ENCODE results near the gene ZC3H4.

ZC3H4 gene

GRCh38 chr19:47132194-47132852, 18.7 kb upstream of the ZC3H4 start:
- no peak for DNase-seq

DNA sequence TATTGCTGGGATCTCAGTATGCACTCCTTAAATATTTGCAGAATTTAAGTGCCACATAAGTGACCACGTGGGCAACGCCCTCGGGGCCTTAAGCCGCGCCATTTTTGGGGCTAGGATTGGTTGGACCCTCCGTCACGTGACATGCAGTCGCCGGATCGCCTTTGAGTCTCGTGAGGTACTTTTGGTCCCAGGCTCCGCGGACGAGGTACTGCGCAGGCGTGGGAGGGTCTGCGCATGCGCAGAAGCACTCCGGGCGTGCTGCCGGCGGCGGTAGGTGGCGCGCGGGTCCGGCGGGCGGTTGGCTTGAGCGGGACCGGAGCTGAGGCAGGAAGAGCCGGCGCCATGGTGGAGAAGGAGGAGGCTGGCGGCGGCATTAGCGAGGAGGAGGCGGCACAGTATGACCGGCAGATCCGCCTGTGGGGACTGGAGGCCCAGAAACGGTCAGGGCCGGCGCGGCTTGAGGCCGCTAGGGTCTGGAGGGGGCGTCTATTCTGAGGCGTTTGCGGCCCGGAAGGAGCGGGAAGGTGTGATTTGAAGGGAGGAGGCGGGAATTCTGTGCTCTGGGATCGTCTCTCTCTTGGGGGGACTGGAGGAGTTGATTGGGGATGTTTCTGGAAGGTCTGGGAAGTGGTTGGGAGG, 17.1 kb upstream of the ZC3H4 start, which contains the start of gene SAE1:
TSS of gene SAE1 (plus strand) at position 247 of the 639 bp plus-strand sequence. CDS start at position 343, 96 bp downstream.
- peak; percentile 93 for DNase-seq

- no peak for DNase-seq
These were observed 16.6 kb upstream of the ZC3H4 start for GRCh38 chr19:47130120-47130588.

GRCh38 chr19:47129579-47129978, 16.0 kb upstream of the ZC3H4 start:
- no peak for DNase-seq

DNA sequence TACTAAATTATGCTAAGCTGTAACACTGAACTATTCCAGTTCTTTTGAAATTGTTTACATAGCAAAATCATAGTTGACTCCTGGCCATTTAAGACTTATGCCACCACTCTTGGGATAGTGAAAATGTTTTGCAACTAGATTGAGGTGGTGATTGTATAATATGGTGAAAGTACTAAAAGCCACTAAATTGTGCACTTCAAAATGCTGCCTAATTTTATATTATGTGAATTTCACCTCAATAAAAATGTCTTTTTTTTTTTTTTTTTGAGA, 12.0 kb upstream of the ZC3H4 start:
- DNase-seq: no peak

DNA sequence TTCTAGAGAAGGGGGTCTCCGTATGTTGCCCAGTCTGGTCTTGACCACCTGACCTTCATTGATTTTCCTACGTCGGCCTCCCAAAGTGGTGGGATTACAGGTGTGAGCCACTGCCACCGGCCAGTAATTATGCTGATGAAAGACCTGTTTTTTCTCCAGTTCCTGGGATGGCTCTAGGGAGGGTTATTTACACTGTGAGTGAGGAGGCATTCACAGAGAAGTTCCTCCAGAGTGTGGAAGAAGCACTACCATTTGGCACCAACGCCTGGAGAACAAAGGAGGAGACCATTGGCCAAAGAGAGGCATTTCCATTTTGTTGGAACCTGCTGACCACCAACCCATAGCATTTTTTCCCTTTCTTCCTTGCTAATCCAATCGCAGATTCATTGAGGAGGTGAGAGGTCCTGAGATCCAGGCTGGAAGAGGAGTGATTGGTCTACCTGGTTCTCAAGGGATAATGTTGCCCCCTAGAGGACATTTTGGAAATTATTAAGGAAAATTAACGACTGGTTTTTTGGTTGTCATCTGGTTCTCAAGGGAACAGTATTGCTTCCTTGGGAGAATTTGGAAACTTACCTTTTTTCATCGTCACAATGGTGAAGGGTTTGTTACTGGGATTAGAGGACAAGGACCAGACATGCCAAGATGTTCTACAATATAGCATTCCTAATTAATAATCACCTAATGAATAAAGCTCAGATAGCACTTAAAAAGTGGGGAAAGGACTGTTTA, 11.5 kb upstream of the ZC3H4 start:
- peak; percentile 67 for DNase-seq

- DNase-seq: no peak
These were observed 9.8 kb upstream of the ZC3H4 start for GRCh38 chr19:47123406-47123805.

GRCh38 chr19:47122359-47123335, 9.1 kb upstream of the ZC3H4 start:
- DNase-seq: no peak

DNA sequence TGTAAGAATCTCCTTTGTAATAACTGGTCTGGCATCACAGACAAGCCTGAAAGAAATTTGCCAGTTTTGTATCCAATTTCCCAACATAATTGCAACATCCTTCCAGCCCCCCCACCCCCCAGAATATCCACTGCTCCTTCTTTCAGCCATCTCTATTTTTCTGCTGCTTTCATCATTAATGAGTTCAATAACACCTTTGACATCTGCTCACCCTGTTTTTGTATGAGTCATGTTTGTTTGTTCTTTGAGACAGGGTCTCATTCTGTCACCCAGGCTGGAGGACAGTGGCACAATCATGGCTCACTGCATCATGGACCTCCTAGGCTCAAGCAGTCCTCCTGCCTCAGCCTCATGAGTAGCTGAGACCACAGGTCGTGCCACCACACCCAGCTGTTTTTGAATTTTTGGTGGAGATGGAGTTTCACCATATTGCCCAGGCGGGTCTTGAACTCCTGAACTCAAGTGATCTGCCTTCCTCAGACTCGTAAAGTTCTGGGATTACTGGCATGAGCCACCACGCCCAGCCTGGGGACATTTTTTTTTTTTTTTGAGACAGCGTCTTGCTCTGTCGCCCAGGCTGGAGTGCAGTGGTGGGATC, 7.0 kb upstream of the ZC3H4 start:
- DNase-seq: no peak

DNA sequence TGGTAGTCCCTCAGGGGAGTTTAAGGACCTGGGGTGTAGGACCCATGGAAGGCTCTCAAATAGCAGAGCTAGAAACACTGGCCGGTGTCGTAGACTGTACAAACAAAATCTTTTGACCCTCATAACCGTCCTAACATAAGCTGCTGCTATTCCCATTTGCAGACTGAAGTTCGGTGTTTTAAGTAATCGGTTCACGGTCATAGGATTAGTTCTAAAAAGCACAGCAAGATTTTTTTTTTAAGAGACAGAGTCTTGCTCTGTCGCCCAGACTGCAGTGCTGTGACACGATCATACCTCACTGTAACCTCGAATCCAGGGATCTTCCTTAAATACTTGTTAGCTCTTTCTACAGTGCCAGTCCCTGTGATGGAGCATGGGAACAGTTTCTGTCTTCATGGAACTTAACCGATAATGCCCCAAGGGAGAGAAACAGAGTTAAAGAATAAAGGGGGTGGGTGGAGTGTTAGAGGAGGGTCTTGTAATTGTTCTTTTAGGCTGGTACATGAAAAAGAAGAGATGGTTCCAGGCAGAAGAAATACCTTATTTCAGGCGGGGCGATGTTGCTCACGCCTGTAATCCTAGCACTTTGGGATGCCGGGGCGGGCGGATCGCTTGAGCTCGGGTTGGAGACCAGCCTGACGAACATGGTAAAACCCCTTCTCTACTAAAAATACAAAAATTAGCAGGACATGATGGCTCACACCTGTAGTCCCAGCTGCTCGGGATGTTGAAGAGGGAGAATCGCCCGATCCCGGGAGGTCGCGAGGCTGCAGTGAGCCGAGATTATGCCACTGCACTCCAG, 475 bp upstream of the ZC3H4 start:
- no peak for DNase-seq

GRCh38 chr19:47112166-47112996, 1.2 kb downstream of the ZC3H4 start:
- peak; percentile 82 for DNase-seq

DNA sequence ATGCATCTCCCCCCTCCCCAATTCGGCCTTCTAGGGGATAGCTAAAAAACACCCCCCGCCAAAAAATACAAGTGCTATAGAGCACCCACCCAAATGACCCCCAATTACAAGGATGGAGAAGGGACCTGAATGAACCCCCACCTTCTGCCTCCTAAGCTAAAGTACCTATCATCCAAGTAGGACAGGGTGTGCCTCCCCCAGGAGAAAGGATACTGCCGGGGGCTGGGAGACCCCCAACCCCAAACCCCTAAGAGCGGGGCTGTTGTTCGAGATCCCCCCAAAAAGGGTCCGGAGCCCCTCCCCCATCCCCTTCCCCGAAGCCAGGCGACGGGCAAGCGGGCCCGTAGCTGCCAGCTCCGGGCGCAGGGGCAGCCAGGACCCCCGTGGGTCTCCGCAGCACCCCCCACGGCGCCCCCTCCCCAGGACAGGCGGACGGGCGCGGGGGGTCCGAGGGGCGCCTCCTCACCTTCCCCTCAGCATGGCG, 1.9 kb downstream of the ZC3H4 start:
- DNase-seq: peak; percentile 48

- peak; percentile 40 for DNase-seq
These were observed 2.5 kb downstream of the ZC3H4 start for GRCh38 chr19:47111006-47111621.

DNA sequence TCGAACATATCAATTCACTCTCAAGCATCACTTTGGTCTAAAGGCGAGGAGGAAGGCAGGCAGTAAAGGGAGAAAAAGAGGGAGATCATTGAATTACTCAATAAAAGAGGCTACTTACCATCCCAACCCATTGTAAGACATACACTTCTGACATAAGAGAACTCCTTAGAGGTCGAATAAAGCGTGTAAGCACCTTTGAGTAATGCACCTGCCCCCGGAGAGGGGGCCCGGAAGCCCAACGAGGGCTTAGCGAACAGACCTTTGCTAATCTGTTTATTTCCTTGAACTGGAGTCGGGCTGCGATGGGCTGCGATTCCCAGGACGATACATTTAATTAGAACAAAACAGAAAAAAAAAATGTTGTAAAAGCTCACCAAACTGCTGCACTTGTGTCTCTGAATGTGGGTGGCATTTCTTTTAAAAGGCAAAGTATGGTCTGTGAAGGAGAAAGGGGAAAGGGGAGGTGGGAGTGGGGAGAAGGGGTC, 3.0 kb downstream of the ZC3H4 start:
- no peak for DNase-seq

DNA sequence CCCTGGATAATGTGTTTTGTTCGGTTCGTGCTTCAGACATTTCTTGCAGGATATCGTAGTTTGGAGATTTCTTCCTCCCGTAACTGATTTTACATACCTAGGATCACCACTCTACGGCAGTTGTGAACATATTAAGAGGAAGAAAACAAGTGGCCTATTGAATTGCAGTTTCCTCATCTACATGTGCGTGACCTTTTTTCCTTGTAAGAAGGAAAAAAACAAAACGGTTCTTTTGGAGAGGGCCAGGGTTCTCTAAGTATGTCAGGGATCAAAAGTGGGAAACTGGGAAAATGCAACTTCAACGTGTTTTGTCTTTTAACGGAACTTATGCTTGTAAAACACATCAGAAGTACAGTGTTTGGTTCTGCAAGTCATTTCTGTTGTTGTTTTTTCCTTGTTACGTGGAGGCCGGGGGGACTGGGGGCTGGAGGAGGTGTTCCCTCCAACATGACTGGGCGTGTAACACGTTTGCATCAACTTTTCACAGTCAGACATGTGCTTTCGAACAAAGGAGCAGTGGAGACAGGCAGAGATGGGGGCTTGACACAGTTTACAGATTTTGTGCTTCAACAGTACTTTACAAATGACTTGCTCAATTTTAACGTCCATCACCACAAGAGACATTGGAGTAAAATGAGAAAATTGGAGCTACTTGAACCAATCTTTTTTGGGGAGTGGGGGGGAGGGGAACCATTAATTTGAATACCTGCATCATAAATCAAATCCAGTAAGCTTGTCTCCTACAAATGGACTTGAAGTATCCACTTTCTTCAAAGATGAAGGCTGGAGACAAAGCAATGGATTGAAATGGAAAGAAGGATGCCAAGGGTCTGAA, 3.8 kb downstream of the ZC3H4 start:
- peak; percentile 48 for DNase-seq

GRCh38 chr19:47109177-47109540, 4.4 kb downstream of the ZC3H4 start:
- no peak for DNase-seq

GRCh38 chr19:47107953-47108746, 5.4 kb downstream of the ZC3H4 start:
- peak; percentile 60 for DNase-seq
